Measurements from ENCODE around the gene CDH7.

CDH7 gene

GRCh38 chr18:65876310-65876709, 125.5 kb downstream of the CDH7 start:
- DNase-seq: no peak
- in situ Hi-C loops (cut with MboI; ENCODE audit: low pct_unique_long_range_greater_than_20kb, low sequenced_read_pairs): no loop called here

DNA sequence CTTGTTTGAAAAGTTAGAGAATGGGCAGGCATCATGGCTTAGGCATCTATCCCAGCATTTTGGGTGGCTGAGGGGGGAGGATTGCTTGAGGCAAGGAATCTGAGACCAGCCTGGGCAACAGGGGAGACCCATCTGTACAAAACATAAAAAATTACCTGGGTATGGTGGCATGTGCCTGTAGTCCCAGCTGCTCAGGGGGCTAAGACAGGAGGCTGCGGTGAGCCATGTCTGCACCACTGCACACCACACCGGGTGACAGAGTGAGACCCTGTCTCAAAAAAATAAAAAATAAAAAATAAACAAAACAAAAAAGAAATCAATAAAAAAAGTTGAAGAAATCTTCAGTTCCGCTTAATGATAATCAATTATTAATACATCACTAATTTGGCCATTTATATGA, 146.5 kb downstream of the CDH7 start:
- in situ Hi-C loops (cut with MboI; ENCODE audit: low pct_unique_long_range_greater_than_20kb, low sequenced_read_pairs): no loop called here

DNA sequence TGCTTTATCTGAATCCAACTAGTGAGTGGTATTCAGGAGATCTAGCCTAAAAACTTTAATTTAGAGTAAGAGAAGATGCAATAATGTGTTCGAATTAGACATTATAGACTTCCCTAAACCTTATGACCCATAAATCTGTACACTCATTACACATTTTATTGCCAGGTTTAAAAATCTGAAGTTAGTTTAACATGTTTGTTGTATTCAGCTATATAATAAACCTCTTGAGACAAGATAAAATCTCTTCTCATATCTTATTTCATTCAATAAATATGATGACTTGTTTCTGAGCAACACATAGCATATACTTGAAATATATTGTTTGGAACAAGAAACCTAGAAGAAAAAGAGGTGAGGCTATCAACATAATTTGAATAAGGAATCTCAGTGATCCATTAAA, 150.7 kb downstream of the CDH7 start:
- DNase-seq: no peak
- in situ Hi-C loops (cut with MboI; ENCODE audit: low pct_unique_long_range_greater_than_20kb, low sequenced_read_pairs): no loop called here

More for the DNA sequence above, 146.5 kb downstream of the CDH7 start:
- DNase-seq: no peak

DNA sequence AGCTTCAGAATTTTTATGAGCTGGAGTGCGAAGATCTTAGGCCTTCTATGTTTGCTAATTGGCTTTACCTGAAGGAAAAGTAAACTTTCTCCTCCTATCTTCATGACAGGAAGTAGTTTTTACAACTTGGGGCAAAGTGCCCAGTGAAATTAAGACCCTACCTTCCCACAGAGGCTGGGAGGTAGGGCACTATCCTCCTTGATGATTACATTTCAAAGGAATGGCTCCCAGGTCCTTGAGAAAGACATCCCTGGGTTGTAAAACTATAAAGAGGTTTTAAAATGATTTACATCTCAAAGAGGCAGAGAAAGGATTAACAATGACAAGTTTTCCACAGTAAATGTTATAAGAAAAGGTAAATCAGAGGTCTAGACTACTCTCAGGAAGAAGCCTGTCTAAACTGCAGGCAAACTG, 155.8 kb downstream of the CDH7 start:
- no peak for DNase-seq
- in situ Hi-C loops (cut with MboI; ENCODE audit: low pct_unique_long_range_greater_than_20kb, low sequenced_read_pairs): no loop called here

GRCh38 chr18:65907281-65907680, 156.5 kb downstream of the CDH7 start:
- DNase-seq: no peak
- in situ Hi-C loops (cut with MboI; ENCODE audit: low pct_unique_long_range_greater_than_20kb, low sequenced_read_pairs): no loop called here

DNA sequence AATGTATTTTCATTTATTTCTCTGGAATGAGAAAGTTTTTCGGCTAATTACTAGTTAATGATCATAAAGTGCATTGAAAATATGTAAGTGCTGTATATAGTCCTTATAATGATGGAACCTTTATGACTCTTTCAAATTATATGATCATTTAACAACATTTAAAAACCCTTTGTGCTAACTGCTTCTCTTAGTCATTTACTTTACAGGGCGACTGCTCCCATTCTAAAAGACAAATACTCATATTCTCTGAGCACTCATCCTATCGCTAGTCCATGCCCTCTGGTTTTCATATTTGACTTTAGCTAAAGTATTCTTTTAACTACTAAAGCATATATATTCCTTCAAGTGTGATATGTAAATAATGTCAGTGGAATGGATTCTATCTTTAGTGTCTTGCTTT, 168.2 kb downstream of the CDH7 start:
- DNase-seq: no peak
- in situ Hi-C loops (cut with MboI; ENCODE audit: low pct_unique_long_range_greater_than_20kb, low sequenced_read_pairs): no loop called here

DNA sequence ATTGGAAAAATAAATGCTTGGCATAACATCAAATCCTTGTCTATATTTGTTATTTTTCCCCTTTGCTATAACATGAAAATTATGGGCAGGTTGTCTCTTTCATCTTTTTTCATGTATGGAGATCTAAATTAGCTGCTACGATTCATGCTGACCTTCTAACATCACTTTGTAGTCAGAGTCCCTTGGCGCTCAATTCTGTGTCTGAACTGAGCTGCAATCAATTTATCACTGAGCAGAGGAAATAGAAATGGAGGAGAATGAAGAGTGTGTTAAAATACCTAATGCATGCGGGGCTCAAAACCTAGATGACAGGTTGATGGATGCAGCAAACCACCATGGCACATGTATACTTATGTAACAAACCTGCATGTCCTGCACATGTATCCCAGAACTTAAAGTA, 168.9 kb downstream of the CDH7 start:
- no peak for DNase-seq
- in situ Hi-C loops (cut with MboI; ENCODE audit: low pct_unique_long_range_greater_than_20kb, low sequenced_read_pairs): no loop called here

DNA sequence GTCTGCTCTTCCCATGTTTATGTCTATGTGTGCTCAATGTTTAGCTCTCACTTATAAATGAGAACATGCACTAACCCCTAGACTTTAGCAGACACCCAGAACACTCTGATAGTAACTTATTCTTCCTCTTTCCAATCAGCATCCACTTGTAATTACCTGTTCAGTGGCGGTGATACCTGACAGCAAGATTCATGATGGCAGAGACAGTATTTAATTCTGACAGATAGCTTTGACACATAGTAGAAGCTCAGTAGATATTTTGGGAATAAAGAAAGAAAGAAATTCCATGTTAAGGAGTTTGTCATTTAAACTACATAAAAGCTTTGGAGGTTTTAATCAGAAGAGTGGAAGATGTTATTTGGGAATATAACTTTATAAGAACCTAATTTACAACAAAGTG, 171.3 kb downstream of the CDH7 start:
- DNase-seq: no peak
- in situ Hi-C loops (cut with MboI; ENCODE audit: low pct_unique_long_range_greater_than_20kb, low sequenced_read_pairs): no loop called here

GRCh38 chr18:65924904-65925303, 174.1 kb downstream of the CDH7 start:
- DNase-seq: no peak
- in situ Hi-C loops (cut with MboI; ENCODE audit: low pct_unique_long_range_greater_than_20kb, low sequenced_read_pairs): no loop called here

- in situ Hi-C loops (cut with MboI; ENCODE audit: low pct_unique_long_range_greater_than_20kb, low sequenced_read_pairs): no loop called here
- no peak for DNase-seq
These were observed 184.1 kb downstream of the CDH7 start for GRCh38 chr18:65934874-65935273.

GRCh38 chr18:65936678-65937077, 185.9 kb downstream of the CDH7 start:
- in situ Hi-C loops (cut with MboI; ENCODE audit: low pct_unique_long_range_greater_than_20kb, low sequenced_read_pairs): no loop called here
- no peak for DNase-seq

DNA sequence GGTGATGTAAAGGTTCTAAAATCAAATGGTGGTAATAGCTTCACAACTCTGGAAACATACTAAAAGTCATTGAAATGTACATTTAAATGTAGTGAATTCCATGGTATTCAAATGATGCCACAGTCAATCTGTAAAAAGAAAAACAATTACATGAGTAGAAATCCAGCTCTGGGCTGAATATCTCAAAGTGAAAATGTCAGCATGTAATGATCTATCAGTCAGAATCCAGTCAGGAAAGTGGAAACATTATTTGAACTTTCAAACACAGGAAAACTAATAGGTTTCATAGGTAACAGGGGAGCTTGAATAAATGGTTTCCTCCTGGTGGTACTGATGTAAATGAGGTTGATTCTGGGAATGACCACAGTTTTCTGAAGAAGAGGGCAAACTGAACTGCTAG, 186.4 kb downstream of the CDH7 start:
- in situ Hi-C loops (cut with MboI; ENCODE audit: low pct_unique_long_range_greater_than_20kb, low sequenced_read_pairs): no loop called here
- no peak for DNase-seq

- in situ Hi-C loops (cut with MboI; ENCODE audit: low pct_unique_long_range_greater_than_20kb, low sequenced_read_pairs): no loop called here
- peak; percentile 50 for DNase-seq
These were observed 188.0 kb downstream of the CDH7 start for GRCh38 chr18:65938592-65939372.
